ENCODE results near the gene FAM168B. TPM values are rescaled to one million over a fixed set of nuclear protein-coding genes. Genes with fewer than 3 reads are reported as not detected.
A peak's percentile ranks its signal among the peaks of the same experiment; 100 is the strongest.

The FAM168B gene
- polyA plus RNA-seq, 2 of the 4 experiments (the other 2 are of a cell fraction): 83.2 to 86.8 TPM

- TF ChIP-seq ATOH8 (CRISPR knock-in tag; IDR thresholded peaks at IDR 0.05; ENCODE audit: low read depth) (no peak), GATA3 (IDR thresholded peaks at IDR 0.05; ENCODE audit: borderline replicate concordance) (no peak)
Observed at GRCh38 chr2:131045286-131046027, 47.8 kb downstream of the FAM168B start (continued).

- Histone ChIP-seq H3K4me2 (no peak overlapping the region), H3K27ac (no peak overlapping the region), H3K4me3 (no peak overlapping the region), H3K9me3 (no peaks in the 10 kb centered on the region), H3K4me1 (no peaks in the 10 kb centered on the region)
- ATAC-seq: peak in 1 of 2 experiments; percentile 5; a peak in 3 of 6 replicates
- WGBS (ENCODE audit: missing lambda C conversion rate): 96% methylated on average over 11 of the region's 11 CpGs
- TF ChIP-seq HOXB13 (CRISPR knock-in tag; IDR thresholded peaks at IDR 0.05; ENCODE audit: low read depth): no peak
- no peak for TF ChIP-seq ZC3H11A (IDR thresholded peaks at IDR 0.05)
- TF ChIP-seq NR3C1 (IDR thresholded peaks at IDR 0.05): no peak
- TF ChIP-seq CBX8 (IDR thresholded peaks at IDR 0.05): no peak
- TF ChIP-seq JUN (IDR thresholded peaks at IDR 0.05): no peak
- no peak for TF ChIP-seq JUNB (IDR thresholded peaks at IDR 0.05)
- no peak for TF ChIP-seq PHF8 (IDR thresholded peaks at IDR 0.05; ENCODE audit: borderline replicate concordance, low read depth)
- no peak for TF ChIP-seq TP53 (CRISPR knock-in tag; IDR thresholded peaks at IDR 0.05)
- TF ChIP-seq CEBPB (IDR thresholded peaks at IDR 0.05): no peak
- ChIA-PET CTCF (no interaction called here), POLR2A (no interaction called here)
- no peak for FAIRE-seq
- no peak for DNase-seq (ENCODE audit: low read depth in 1 of 2, low spot score in 1 of 2)
Observed at GRCh38 chr2:131044757-131045150, 48.5 kb downstream of the FAM168B start.

- FAIRE-seq: no peak
- H3K27ac ChIP-seq: no peak overlapping the region
- H3K4me1 ChIP-seq: no peaks in the 10 kb centered on the region
- ChIA-PET POLR2A (no interaction called here), CTCF (no interaction called here)
- no peak overlapping the region for H3K4me3 ChIP-seq
- WGBS (ENCODE audit: missing lambda C conversion rate): 96% methylated on average over 21 of the region's 24 CpGs
- no peak for TF ChIP-seq RARB (CRISPR knock-in tag; IDR thresholded peaks at IDR 0.05)
- no peak for TF ChIP-seq FOSB (CRISPR knock-in tag; IDR thresholded peaks at IDR 0.05)
- no peak for TF ChIP-seq JUNB (IDR thresholded peaks at IDR 0.05)
- no peak for TF ChIP-seq CHD2 (IDR thresholded peaks at IDR 0.05; ENCODE audit: low read length, partially characterized antibody)
- TF ChIP-seq SREBF2 (IDR thresholded peaks at IDR 0.05): no peak
- TF ChIP-seq RFX5 (IDR thresholded peaks at IDR 0.05): no peak
- no peak for TF ChIP-seq HOXB13 (CRISPR knock-in tag; IDR thresholded peaks at IDR 0.05; ENCODE audit: low read depth)
- no peaks in the 10 kb centered on the region for H3K9me3 ChIP-seq
- no peak for DNase-seq (ENCODE audit: low read depth in 1 of 2, low spot score in 1 of 2)
- no peak overlapping the region for H3K4me2 ChIP-seq
- peak in 1 of 2 experiments; percentile 3; a peak in 3 of 6 replicates for ATAC-seq
Observed at GRCh38 chr2:131044075-131044756, 49.0 kb downstream of the FAM168B start.

- 92% methylated on average over 16 of the region's 18 CpGs for WGBS (ENCODE audit: missing lambda C conversion rate)
- no peak overlapping the region for H3K4me3 ChIP-seq
- ChIA-PET POLR2A (no interaction called here), CTCF (no interaction called here)
- TF ChIP-seq ELK1 (IDR thresholded peaks at IDR 0.05; ENCODE audit: low read depth, low read length): no peak
- no peak for TF ChIP-seq ATOH8 (CRISPR knock-in tag; IDR thresholded peaks at IDR 0.05; ENCODE audit: low read depth)
- TF ChIP-seq HES2 (IDR thresholded peaks at IDR 0.05): no peak
- TF ChIP-seq RAD21 (conservative IDR thresholded peaks at IDR 0.05 in 1 of 2, IDR thresholded peaks at IDR 0.05 in 1 of 2): no peak
- TF ChIP-seq JUN (IDR thresholded peaks at IDR 0.05): no peak
- no peak for TF ChIP-seq KDM1A (IDR thresholded peaks at IDR 0.05; ENCODE audit: low read depth)
- TF ChIP-seq EHF (CRISPR knock-in tag; IDR thresholded peaks at IDR 0.05): no peak
- no peak for FAIRE-seq
- peak in 1 of 2 experiments; percentile 2; a peak in 1 of 6 replicates for ATAC-seq
- no peak overlapping the region for H3K4me2 ChIP-seq
- DNase-seq (ENCODE audit: low read depth in 1 of 2, low spot score in 1 of 2): no peak
- no peak overlapping the region for H3K27ac ChIP-seq
- no peaks in the 10 kb centered on the region for H3K9me3 ChIP-seq
- no peaks in the 10 kb centered on the region for H3K4me1 ChIP-seq
Observed at GRCh38 chr2:131043199-131044074, 49.8 kb downstream of the FAM168B start.

All from A549 (cell line).